Endothelial cell of umbilical vein (primary cell): Measurements from ENCODE around the gene BABAM2. TPM values are rescaled to one million over a fixed set of nuclear protein-coding genes. Genes with fewer than 3 reads are reported as not detected.

Source experiments
- BruUV-seq: library from RNA; stranded (reverse); fragments of 400-500 nt; replicated peaks from 2 replicates; lab custom pipeline; 2021; lab: Mats Ljungman, UMichigan
- CTCF ChIA-PET: fragments of 300-600, 350-600 bp; sonication (Branson Sonifier 250); formaldehyde crosslinking; loops from one replicate; lab custom pipeline; 2021; ENCODE audit warnings: antibody characterized with exemption, inconsistent platforms; lab: Charles Lee
- POLR2A ChIA-PET: fragments of 300-600, 350-600 bp; sonication (Branson Sonifier 250); formaldehyde crosslinking; loops from one replicate; lab custom pipeline; 2021; ENCODE audit warnings: antibody characterized with exemption, inconsistent platforms; lab: Charles Lee
- DNase-seq: peaks from one replicate; pipeline ENCODE4 v3.0.0-alpha.2; 2011; ENCODE audit warnings: low read depth, low spot score
- FAIRE-seq: peaks from 2 replicates; lab custom pipeline; 2011; peaks lifted over from hg19 to GRCh38; lab: Jason Lieb, UNC
- H2AFZ ChIP-seq: 2 replicates; pipeline ENCODE4 v1.6.0; 2012; ENCODE audit warnings: low read depth, low read length, control low read depth, inconsistent platforms
- H3K27ac ChIP-seq: 2 replicates; pipeline ENCODE4 v1.5.1; 2011; ENCODE audit warnings: low read depth, mild to moderate bottlenecking, control low read depth, low read length, moderate library complexity; ENCODE audit not compliant: insufficient read depth
- H3K27me3 ChIP-seq, 2 experiments: 2 replicates each; pipeline versions ENCODE4 v1.6.0 to v1.6.1; 2011; ENCODE audit warnings: low read length in 2 of 2, mixed read lengths in 1 of 2; ENCODE audit not compliant: control insufficient read depth in 2 of 2, insufficient read depth in 2 of 2
- H3K36me3 ChIP-seq, 2 experiments: 2 replicates in 1 of 2; 3 replicates in 1 of 2; pipeline ENCODE4 v1.5.1; 2011; ENCODE audit warnings: low read length in 2 of 2, mild to moderate bottlenecking in 1 of 2, moderate library complexity in 1 of 2; ENCODE audit not compliant: control insufficient read depth in 2 of 2, insufficient read depth in 2 of 2; ENCODE audit errors: extremely low read depth in 1 of 2
- H3K4me1 ChIP-seq: 3 replicates; pipeline ENCODE4 v1.5.1; 2011; ENCODE audit warnings: mild to moderate bottlenecking, low read length; ENCODE audit not compliant: control insufficient read depth, insufficient read depth; ENCODE audit errors: extremely low read depth
- H3K4me2 ChIP-seq: 2 replicates; pipeline ENCODE4 v1.6.1; 2011; ENCODE audit warnings: low read length, control low read depth, mixed read lengths; ENCODE audit not compliant: insufficient read depth
- H3K4me3 ChIP-seq, 3 experiments: fragments of 200-600 bp in 1 of 3; sonication (generic), shearing (Covaris generic) in 1 of 3; replicated peaks in 1 of 3; 2 replicates each; pipeline ENCODE4 v1.5.1; 2011 to 2016; ENCODE audit warnings: control low read depth in 3 of 3, low read length in 3 of 3, mild to moderate bottlenecking in 2 of 3, inconsistent platforms in 1 of 3, low read depth in 1 of 3, moderate library complexity in 1 of 3; ENCODE audit not compliant: insufficient read depth in 1 of 3
- H3K79me2 ChIP-seq: 2 replicates; pipeline ENCODE4 v1.6.0; 2012; ENCODE audit warnings: low read length, inconsistent platforms; ENCODE audit not compliant: control insufficient read depth, insufficient read depth
- H3K9ac ChIP-seq: replicated peaks from 2 replicates; pipeline ENCODE3; 2011; ENCODE audit warnings: low read length, control low read depth; ENCODE audit not compliant: insufficient read depth; ENCODE audit errors: extremely low read depth
- H3K9me1 ChIP-seq: replicated peaks from 3 replicates; pipeline ENCODE4 v1.6.0; 2011; ENCODE audit warnings: mild to moderate bottlenecking, low read length; ENCODE audit not compliant: control insufficient read depth, insufficient read depth; ENCODE audit errors: extremely low read depth
- H3K9me3 ChIP-seq: replicated peaks from 2 replicates; pipeline ENCODE4 v1.5.1; 2012; ENCODE audit warnings: low read length, inconsistent platforms; ENCODE audit not compliant: control insufficient read depth, insufficient read depth
- H4K20me1 ChIP-seq: replicated peaks from 2 replicates; pipeline ENCODE3; 2011; ENCODE audit warnings: mild to moderate bottlenecking, low read length; ENCODE audit not compliant: control insufficient read depth, insufficient read depth; ENCODE audit errors: extremely low read depth
- FOS ChIP-seq: IDR thresholded peaks from 2 replicates; pipeline ENCODE4 v1.6.1; 2011; ENCODE audit warnings: mild to moderate bottlenecking, low read length, moderate library complexity, borderline replicate concordance; ENCODE audit not compliant: insufficient read depth
- MYC ChIP-seq: IDR thresholded peaks from one replicate; pipeline ENCODE4 v1.6.1; 2011; ENCODE audit warnings: mild to moderate bottlenecking, low read depth, low read length
- POLR2A ChIP-seq: IDR thresholded peaks from 2 replicates; pipeline ENCODE4 v1.6.1; 2012; ENCODE audit warnings: low read depth, mild to moderate bottlenecking, control low read depth, low read length
- POLR2AphosphoS5 ChIP-seq: IDR thresholded peaks from 2 replicates; pipeline ENCODE4 v1.6.1; 2012; ENCODE audit warnings: low read depth, mild to moderate bottlenecking, control low read depth, low read length, moderate library complexity; ENCODE audit not compliant: insufficient read depth
- dilution Hi-C: fragments of 300-500 bp; cut with MboI; formaldehyde crosslinking; loops from one replicate; pipeline ENCODE4 v1.15.0; 2019; ENCODE audit warnings: low sequenced_read_pairs; ENCODE audit not compliant: extremely low pct_ligation_motif_present
- intact Hi-C: fragments of 100-400 bp; cut with micrococcal nuclease; formaldehyde crosslinking; loops from one replicate; pipeline ENCODE4 v1.10.0; 2022
- polyA plus RNA-seq, 4 experiments: library from polyadenylated mRNA; depleted of rRNA in 3 of 4; stranded (reverse) in 3 of 4; unstranded in 1 of 4; fragments of >200 nt; gene quantifications; 2 replicates each; pipeline versions ENCODE4 v1.2.1 to v1.2.3, GENCODE V29; 2011 to 2012; ENCODE audit warnings: missing spikeins in 1 of 4
- total RNA-seq: library from RNA; stranded (reverse); gene quantifications from 2 replicates; pipeline ENCODE4 v1.2.3, GENCODE V29; 2021
- TF ChIP-seq, protein P1 (sequence below), 2 donors: IDR thresholded peaks; 1 replicate in 1 of 2; 2 replicates in 1 of 2; pipeline ENCODE4 v1.5.1; 2011; ENCODE audit warnings: low read length in 2 of 2, mild to moderate bottlenecking in 2 of 2, moderate library complexity in 2 of 2, control low read depth in 1 of 2, inconsistent platforms in 1 of 2, low read depth in 1 of 2; ENCODE audit not compliant: insufficient read depth in 1 of 2; ENCODE audit errors: extremely low read depth in 1 of 2
- TF ChIP-seq, protein P2 (sequence below): IDR thresholded peaks from 2 replicates; pipeline ENCODE4 v1.6.1; 2011; ENCODE audit not compliant: insufficient read depth, insufficient read length

The BABAM2 gene
- total and polyA plus RNA-seq, 2 donors (not counting 3 experiments of a cell fraction or from before 2014, with no cell fraction given), result 19.9 to 27.6 TPM

DNA sequence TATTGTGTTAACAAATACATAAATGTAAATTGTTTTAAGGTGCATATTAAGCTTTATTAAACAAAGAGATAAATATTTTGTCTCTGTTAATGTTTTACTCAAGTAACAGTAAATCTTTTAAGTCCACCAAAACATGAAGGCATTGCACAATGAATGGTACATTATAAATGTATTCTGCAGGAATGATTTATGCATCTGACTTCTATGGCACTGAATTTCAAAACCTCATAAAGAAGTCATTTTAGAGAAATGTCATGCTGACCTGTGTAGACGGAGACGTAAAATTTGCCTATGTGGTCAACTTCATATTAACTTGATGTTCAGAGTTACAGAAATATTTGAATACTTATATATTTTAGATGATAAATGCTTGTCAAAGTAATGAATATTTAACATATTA lies 194.7 kb downstream of the BABAM2 start:
- H3K4me3 ChIP-seq, result no peak overlapping the region
- no TSS peak for BruUV-seq
- H3K9me1 ChIP-seq, result no peaks in the 10 kb centered on the region
- DNase-seq (no peak), FAIRE-seq (no peak)
- intact Hi-C loops, result no loop called here
- H3K36me3 ChIP-seq, result no peaks in the 10 kb centered on the region
- no peaks in the 10 kb centered on the region for H3K27me3 ChIP-seq
- no peaks in the 10 kb centered on the region for H3K79me2 ChIP-seq
- dilution Hi-C loops, result no loop called here
- H2AFZ ChIP-seq, result no peak overlapping the region
- H3K9ac ChIP-seq, result no peak overlapping the region
- CTCF ChIA-PET, result no interaction called here
- POLR2A ChIA-PET, result no interaction called here
- TF ChIP-seq POLR2AphosphoS5, result no peak
- no peaks in the 10 kb centered on the region for H3K9me3 ChIP-seq
- H3K4me1 ChIP-seq, result peaks cover 23% of the 10 kb centered on the region
- no peak overlapping the region for H3K27ac ChIP-seq
- H3K4me2 ChIP-seq, result no peak overlapping the region
- no peaks in the 10 kb centered on the region for H4K20me1 ChIP-seq

DNA sequence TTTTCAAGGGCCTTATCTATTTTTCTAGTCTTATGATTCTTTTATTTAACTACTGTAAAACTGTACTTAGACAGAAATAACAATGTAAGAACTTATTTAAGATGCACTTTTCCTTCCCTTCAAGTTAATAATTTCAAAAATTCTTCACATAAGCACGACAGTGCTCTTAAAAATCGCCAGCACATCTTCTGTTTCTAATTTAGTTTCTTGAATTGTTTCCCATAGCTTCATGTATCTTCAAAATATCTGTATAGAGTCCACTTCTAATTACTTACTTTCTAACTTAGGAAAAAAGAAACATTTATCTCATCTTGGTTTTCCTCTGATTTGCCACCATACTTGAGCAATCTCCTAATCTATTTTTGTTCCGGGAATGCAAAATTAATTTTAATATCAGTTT lies 196.1 kb downstream of the BABAM2 start:
- no peaks in the 10 kb centered on the region for H3K36me3 ChIP-seq
- FAIRE-seq (no peak), DNase-seq (no peak)
- H4K20me1 ChIP-seq, result no peaks in the 10 kb centered on the region
- H3K27me3 ChIP-seq, result no peaks in the 10 kb centered on the region
- ChIA-PET POLR2A (no interaction called here), CTCF (no interaction called here)
- no TSS peak for BruUV-seq
- no peak overlapping the region for H2AFZ ChIP-seq
- dilution Hi-C loops, result no loop called here
- H3K27ac ChIP-seq, result no peak overlapping the region
- peaks cover 9% of the 10 kb centered on the region for H3K4me1 ChIP-seq
- no peak overlapping the region for H3K4me3 ChIP-seq
- no peaks in the 10 kb centered on the region for H3K79me2 ChIP-seq
- H3K9me3 ChIP-seq, result no peaks in the 10 kb centered on the region
- intact Hi-C loops, result no loop called here
- H3K9ac ChIP-seq, result no peak overlapping the region
- H3K4me2 ChIP-seq, result no peak overlapping the region
- TF ChIP-seq POLR2A, result no peak
- TF ChIP-seq, protein P1, sequence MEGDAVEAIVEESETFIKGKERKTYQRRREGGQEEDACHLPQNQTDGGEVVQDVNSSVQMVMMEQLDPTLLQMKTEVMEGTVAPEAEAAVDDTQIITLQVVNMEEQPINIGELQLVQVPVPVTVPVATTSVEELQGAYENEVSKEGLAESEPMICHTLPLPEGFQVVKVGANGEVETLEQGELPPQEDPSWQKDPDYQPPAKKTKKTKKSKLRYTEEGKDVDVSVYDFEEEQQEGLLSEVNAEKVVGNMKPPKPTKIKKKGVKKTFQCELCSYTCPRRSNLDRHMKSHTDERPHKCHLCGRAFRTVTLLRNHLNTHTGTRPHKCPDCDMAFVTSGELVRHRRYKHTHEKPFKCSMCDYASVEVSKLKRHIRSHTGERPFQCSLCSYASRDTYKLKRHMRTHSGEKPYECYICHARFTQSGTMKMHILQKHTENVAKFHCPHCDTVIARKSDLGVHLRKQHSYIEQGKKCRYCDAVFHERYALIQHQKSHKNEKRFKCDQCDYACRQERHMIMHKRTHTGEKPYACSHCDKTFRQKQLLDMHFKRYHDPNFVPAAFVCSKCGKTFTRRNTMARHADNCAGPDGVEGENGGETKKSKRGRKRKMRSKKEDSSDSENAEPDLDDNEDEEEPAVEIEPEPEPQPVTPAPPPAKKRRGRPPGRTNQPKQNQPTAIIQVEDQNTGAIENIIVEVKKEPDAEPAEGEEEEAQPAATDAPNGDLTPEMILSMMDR (IDR thresholded peaks at IDR 0.05; ENCODE audit: extremely low read depth in 1 of 2, insufficient read depth in 1 of 2, low read depth in 1 of 2, low read length in 2 of 2), result no peak
- no peak for TF ChIP-seq POLR2AphosphoS5
- TF ChIP-seq, protein P2, sequence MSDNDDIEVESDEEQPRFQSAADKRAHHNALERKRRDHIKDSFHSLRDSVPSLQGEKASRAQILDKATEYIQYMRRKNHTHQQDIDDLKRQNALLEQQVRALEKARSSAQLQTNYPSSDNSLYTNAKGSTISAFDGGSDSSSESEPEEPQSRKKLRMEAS, result no peak
- TF ChIP-seq FOS, result no peak
- no peak for TF ChIP-seq MYC
- H3K9me1 ChIP-seq, result no peaks in the 10 kb centered on the region
